ENCODE data around the gene EIF3F.

Gene EIF3F

GRCh38 chr11:8023831-8024555 is 36.9 kb downstream of the EIF3F start:
- peak; percentile 64 for DNase-seq

GRCh38 chr11:8025123-8025522 is 38.0 kb downstream of the EIF3F start:
- DNase-seq = peak; percentile 49

- DNase-seq = peak; percentile 85
Measured at GRCh38 chr11:8025816-8026215, 38.7 kb downstream of the EIF3F start.

- no peak for DNase-seq
Measured at GRCh38 chr11:8026982-8027381, 39.8 kb downstream of the EIF3F start.

GRCh38 chr11:8028766-8029165 is 41.6 kb downstream of the EIF3F start:
- no peak for DNase-seq

- no peak for DNase-seq
Measured at GRCh38 chr11:8030526-8031247, 43.5 kb downstream of the EIF3F start.

- no peak for DNase-seq
Measured at GRCh38 chr11:8031248-8032115, 44.3 kb downstream of the EIF3F start.

- no peak for DNase-seq
Measured at GRCh38 chr11:8032122-8032521, 45.0 kb downstream of the EIF3F start.

- no peak for DNase-seq
Measured at GRCh38 chr11:8032576-8033304, 45.6 kb downstream of the EIF3F start.

GRCh38 chr11:8033305-8034105 is 46.4 kb downstream of the EIF3F start:
- DNase-seq = peak; percentile 90

- DNase-seq = no peak
Measured at GRCh38 chr11:8034106-8034585, 47.0 kb downstream of the EIF3F start.

- DNase-seq = no peak
Measured at GRCh38 chr11:8034604-8035190, 47.6 kb downstream of the EIF3F start.

- DNase-seq = no peak
Measured at GRCh38 chr11:8035200-8035855, 48.2 kb downstream of the EIF3F start.

- DNase-seq = no peak
Measured at GRCh38 chr11:8036002-8036802, 49.1 kb downstream of the EIF3F start.

- DNase-seq = no peak
Measured at GRCh38 chr11:8036986-8037385, 49.8 kb downstream of the EIF3F start.

- no peak for DNase-seq
Measured at GRCh38 chr11:8038393-8038792, 51.3 kb downstream of the EIF3F start.

- DNase-seq = no peak
Measured at GRCh38 chr11:8038811-8039529, 51.8 kb downstream of the EIF3F start.

GRCh38 chr11:8039530-8040260 is 52.6 kb downstream of the EIF3F start:
- DNase-seq = no peak

Data from fibroblast of upper back skin (primary cell).